CD4-positive, alpha-beta T cell treated with Interleukin-6 at 100 ng/mL for 8 hours (primary cell): ENCODE results near the gene RORC.
"Not testable (repeated sequence)": the region's sequence is repeated elsewhere in the genome, so short reads cannot be mapped to it uniquely, and the experiment has no call there.

Experiments used
- DNase-seq: peaks from one replicate; pipeline ENCODE4 v3.0.0-alpha.2; 2020; ENCODE audit warnings: mixed read lengths, low spot score

The RORC gene

GRCh38 chr1:151774256-151774922 is 57.2 kb downstream of the RORC start:
- DNase-seq, result no peak

GRCh38 chr1:151773702-151774101 is 57.9 kb downstream of the RORC start:
- DNase-seq, result no peak

DNA sequence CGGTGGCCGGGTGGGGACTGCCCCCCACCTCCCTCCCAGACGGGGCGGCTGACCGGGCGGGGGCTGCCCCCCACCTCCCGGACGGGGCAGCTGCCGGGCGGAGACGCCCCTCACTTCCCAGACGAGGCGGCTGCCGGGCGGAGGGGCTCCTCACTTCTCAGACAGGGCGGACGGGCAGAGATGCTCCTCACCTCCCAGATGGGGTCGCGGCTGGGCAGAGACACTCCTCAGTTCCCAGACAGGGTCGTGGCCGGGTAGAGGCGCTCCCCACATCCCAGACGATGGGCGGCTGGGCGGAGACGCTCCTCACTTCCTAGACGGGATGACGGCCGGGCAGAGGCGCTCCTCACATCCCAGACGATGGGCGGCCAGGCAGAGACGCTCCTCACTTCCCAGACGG is 62.3 kb downstream of the RORC start:
- DNase-seq, result not testable (repeated sequence)

DNA sequence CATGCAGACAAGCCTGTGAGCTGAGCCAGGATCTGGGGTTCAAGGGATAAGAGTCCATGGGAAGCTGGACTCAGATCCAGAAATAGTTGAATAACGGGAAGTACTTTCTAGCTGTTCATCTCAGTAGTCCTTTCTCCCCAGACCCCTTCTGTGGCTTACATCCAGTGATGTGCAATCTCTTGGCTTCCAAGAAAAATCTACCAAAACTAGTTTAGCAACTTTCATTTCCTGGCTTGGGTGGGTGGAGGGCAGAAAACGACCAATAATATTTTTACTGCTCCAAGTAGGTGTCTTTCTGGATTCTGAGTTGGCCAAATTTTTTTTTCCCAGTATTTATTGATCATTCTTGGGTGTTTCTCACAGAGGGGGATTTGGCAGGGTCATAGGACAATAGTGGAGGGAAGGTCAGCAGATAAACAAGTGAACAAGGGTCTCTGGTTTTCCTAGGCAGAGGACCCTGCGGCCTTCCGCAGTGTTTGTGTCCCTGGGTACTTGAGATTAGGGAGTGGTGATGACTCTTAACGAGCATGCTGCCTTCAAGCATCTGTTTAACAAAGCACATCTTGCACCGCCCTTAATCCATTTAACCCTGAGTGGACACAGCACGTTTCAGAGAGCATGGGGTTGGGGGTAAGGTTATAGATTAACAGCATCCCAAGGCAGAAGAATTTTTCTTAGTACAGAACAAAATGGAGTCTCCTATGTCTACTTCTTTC is 63.1 kb downstream of the RORC start:
- not testable (repeated sequence) for DNase-seq

DNA sequence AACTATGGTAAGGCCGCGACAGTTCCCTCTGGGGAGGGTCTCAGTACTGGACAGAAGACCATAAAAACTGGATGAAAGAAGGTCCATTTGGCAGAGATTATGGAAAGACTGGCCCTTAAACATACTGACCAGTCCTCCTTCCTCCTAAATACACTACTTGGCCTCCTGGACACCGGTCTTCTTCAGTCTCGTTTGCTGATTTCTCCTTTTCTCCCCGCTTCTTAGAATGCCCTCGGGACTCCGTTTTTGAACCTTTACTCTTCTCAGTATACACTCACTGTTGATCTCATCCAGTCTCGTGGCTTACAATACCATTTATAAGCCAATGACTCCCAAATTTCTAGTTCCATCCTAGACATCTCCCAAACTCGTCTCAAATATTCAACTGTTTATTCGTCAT is 67.6 kb downstream of the RORC start:
- no peak for DNase-seq

DNA sequence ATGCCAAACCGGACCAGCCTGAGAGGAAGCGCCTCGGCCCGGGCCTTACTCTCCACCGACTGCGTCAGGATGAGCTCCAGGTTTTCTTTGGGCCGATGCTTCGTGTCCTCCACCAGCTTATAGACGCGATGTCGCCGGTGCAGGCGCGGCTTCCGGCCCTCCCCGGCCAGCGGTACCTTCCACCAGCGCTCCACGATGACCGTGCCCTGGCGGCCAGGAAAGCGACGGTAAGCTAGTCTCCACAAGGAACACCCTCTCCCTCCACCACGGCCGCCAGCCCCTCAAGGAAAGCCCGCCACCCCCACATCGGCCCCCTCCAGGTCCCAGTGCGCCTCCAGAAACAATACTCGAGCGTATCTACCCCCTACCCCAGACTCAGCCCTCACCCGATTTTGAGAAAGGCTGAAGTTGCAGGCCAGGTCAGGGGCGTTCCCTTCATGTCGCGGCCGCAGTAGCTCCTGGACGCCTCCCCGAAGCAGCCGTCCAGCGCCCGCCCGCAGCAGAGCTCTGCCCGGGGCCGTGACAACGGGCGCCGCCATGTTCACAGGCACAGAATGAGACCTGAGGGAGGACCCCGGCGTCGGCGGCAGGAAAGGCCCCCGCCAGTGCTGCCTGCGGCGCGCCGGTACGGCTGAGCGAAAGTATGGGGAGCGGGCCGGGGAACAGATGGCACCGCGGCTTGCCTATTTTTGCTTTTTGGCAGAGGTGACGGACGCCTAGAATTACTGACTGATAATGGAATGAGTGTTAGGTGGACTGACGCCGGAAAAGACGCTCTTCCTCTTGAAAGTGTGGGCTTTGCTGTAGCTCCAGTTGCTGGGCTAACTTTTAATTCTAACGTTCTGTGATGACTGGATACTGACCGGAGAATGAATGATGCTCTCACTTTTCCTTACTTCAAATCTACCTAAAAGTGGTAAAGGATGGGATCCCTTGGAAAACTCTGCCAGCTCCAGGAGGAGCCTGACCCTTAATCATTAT is 68.4 kb downstream of the RORC start, which contains the start of gene MRPL9:
Gene MRPL9, minus strand, starts transcription at position 556 of the 981 bp plus-strand sequence. Its CDS starts 17 bp downstream, at position 539.
- DNase-seq, result peak; percentile 79

DNA sequence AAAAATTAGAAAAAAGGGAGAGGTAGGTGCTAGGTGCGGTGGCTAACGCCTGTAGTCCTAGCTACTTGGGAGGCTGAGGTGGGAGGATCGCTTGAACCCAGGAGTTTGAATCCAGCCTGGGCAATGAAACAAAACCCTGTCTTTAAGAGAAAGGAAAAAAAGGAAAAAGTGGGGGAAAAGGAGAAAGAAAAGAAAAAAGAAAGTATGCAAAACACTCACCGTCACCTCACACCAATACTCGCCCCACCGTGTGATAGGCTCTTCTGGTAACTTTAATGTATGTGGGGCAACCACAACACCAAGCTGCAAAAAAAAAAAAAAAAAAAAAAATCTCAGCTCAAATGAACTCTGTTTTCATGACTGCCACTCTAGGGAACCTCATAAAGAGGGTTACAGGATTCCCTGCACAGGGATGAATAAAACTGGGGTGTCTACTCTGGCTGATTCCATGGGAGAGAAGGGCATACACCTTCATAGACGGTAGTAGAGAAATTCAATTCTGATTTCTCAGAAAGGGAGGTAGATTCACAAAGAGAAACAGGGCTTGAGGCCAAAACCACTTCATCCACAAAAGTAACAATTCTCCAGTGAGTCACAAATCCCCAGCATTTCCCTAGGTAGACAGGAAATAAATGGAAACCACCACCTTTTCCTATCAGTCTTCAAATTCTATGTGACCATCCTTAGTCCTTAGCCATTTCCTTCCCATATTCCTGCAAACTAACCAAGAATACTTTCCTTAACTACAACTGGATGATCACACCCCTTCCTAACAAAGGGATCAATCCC is 70.8 kb downstream of the RORC start:
- DNase-seq, result no peak

GRCh38 chr1:151759241-151759640 is 72.4 kb downstream of the RORC start:
- DNase-seq, result no peak

- no peak for DNase-seq
These were observed 75.3 kb downstream of the RORC start for GRCh38 chr1:151756291-151756690.
